Esophagus muscularis mucosa (tissue), 4 donors: ENCODE data around the gene ROBO1. TPM values are rescaled to one million over a fixed set of nuclear protein-coding genes. Genes with fewer than 3 reads are reported as not detected.

Experiments
- DNase-seq: peaks from one replicate; pipeline ENCODE4 v3.0.0-alpha.2; 2017; ENCODE audit errors: extremely low spot score
- H3K27ac ChIP-seq, 4 donors: fragments of 200-600 bp; sonication (generic); replicated peaks in 1 of 4; 1 replicate in 3 of 4; 2 replicates in 1 of 4; pipeline ENCODE4 v1.5.1; 2016 to 2019; ENCODE audit warnings: mild to moderate bottlenecking in 1 of 4
- H3K27me3 ChIP-seq, 4 donors: fragments of 200-600 bp; sonication (generic); one replicate each; pipeline versions ENCODE4 v1.5.1 to v1.6.0; 2016 to 2019
- H3K36me3 ChIP-seq, 4 donors: fragments of 200-600 bp; sonication (generic); one replicate each; pipeline ENCODE4 v1.5.1; 2016 to 2019
- H3K4me1 ChIP-seq, 4 donors: fragments of 200-600 bp; sonication (generic); one replicate each; pipeline ENCODE4 v1.5.1; 2016 to 2019
- H3K4me3 ChIP-seq, 4 donors: fragments of 200-600 bp; sonication (generic); 1 replicate in 2 of 4; 2 replicates in 2 of 4; pipeline ENCODE4 v1.5.1; 2016 to 2019; ENCODE audit warnings: mild to moderate bottlenecking in 4 of 4, moderate library complexity in 1 of 4
- H3K9me3 ChIP-seq, 4 donors: fragments of 200-600 bp; sonication (generic); 1 replicate in 3 of 4; 2 replicates in 1 of 4; pipeline ENCODE4 v1.5.1; 2016 to 2019
- CTCF ChIP-seq, 3 experiments: fragments of 200-600 bp in 2 of 3; fragments of 450-650 bp in 1 of 3; sonication (generic) in 2 of 3; IDR thresholded peaks; one replicate each; pipeline ENCODE4 v1.5.1; 2017 to 2019; ENCODE audit warnings: antibody characterized with exemption in 3 of 3, mild to moderate bottlenecking in 2 of 3, moderate library complexity in 1 of 3
- EP300 ChIP-seq: sonication (generic); formaldehyde crosslinking; IDR thresholded peaks from one replicate; pipeline ENCODE4 v1.6.1; 2017; ENCODE audit warnings: antibody characterized with exemption
- POLR2A ChIP-seq: fragments of 450-650 bp; IDR thresholded peaks from one replicate; pipeline ENCODE4 v1.6.1; 2017; ENCODE audit warnings: antibody characterized with exemption, moderate library complexity, mild to moderate bottlenecking, low read depth
- POLR2AphosphoS5 ChIP-seq, 2 donors: sonication (generic); formaldehyde crosslinking; IDR thresholded peaks; one replicate each; pipeline ENCODE4 v1.6.1; 2017; ENCODE audit warnings: antibody characterized with exemption in 2 of 2
- WGBS: methylation state at CpG from one replicate; pipeline ENCODE4 v1.1.5; 2018; 5-methylcytosine and 5-hydroxymethylcytosine counted together
- intact Hi-C: fragments of 100-400 bp; cut with DNase I; formaldehyde crosslinking; loops from one replicate; pipeline ENCODE4 v1.15.1; 2023
- total RNA-seq, 4 donors: library from RNA; depleted of rRNA; stranded (reverse); fragments of >200 nt; gene quantifications; one replicate each; pipeline versions ENCODE4 v1.1.0 to v1.2.1, GENCODE V29; 2016

Gene ROBO1
- total RNA-seq, 4 donors from 2014 or later, result 9.6 to 14.2 (median 12.6) TPM

GRCh38 chr3:78644847-78645246 lies 1123.0 kb downstream of the ROBO1 start:
- Histone ChIP-seq H3K27me3 (no peaks in the 10 kb centered on the region), H3K9me3 (no peaks in the 10 kb centered on the region), H3K36me3 (no peaks in the 10 kb centered on the region), H3K4me3 (no peak overlapping the region), H3K27ac (no peak overlapping the region), H3K4me1 (peaks cover 0 to 4% (median 2%) of the 10 kb centered on the region in 4 donors)
- DNase-seq, result no peak
- intact Hi-C loops, result loop anchor here (10.0 kb wide), 1 partner anchor 1610 kb away; no protein-coding TSS in a partner anchor
- TF ChIP-seq POLR2AphosphoS5 (IDR thresholded peaks at IDR 0.05) (no peak), EP300 (no peak), CTCF (IDR thresholded peaks at IDR 0.05) (no peak), POLR2A (no peak)
- WGBS, result 50% methylated on average over 1 of the region's 1 CpG

GRCh38 chr3:78642226-78643035 lies 1125.4 kb downstream of the ROBO1 start:
- no peaks in the 10 kb centered on the region for H3K27me3 ChIP-seq
- no peak for DNase-seq
- H3K4me3 ChIP-seq, result no peak overlapping the region
- no peak overlapping the region for H3K27ac ChIP-seq
- TF ChIP-seq EP300 (no peak), POLR2A (no peak), CTCF (IDR thresholded peaks at IDR 0.05) (no peak), POLR2AphosphoS5 (IDR thresholded peaks at IDR 0.05) (no peak)
- H3K9me3 ChIP-seq, result no peaks in the 10 kb centered on the region
- intact Hi-C loops, result loop anchor here (10.0 kb wide), 1 partner anchor 1608 kb away; no protein-coding TSS in a partner anchor
- H3K36me3 ChIP-seq, result peaks cover 0 to 3% (median 0%) of the 10 kb centered on the region in 4 donors
- 52% methylated on average over 3 of the region's 3 CpGs for WGBS
- peaks cover 0 to 4% (median under 1%) of the 10 kb centered on the region in 4 donors for H3K4me1 ChIP-seq

GRCh38 chr3:78641703-78642102 lies 1126.1 kb downstream of the ROBO1 start:
- 82% methylated on average over 2 of the region's 2 CpGs for WGBS
- Histone ChIP-seq H3K4me3 (no peak overlapping the region), H3K36me3 (peaks cover 0 to 3% (median 0%) of the 10 kb centered on the region in 4 donors), H3K27me3 (no peaks in the 10 kb centered on the region), H3K27ac (no peak overlapping the region), H3K4me1 (peaks cover 0 to 4% (median 0%) of the 10 kb centered on the region in 4 donors), H3K9me3 (no peaks in the 10 kb centered on the region)
- TF ChIP-seq POLR2A (no peak), POLR2AphosphoS5 (IDR thresholded peaks at IDR 0.05) (no peak), EP300 (no peak), CTCF (IDR thresholded peaks at IDR 0.05) (no peak)
- intact Hi-C loops, result loop anchor here (10.0 kb wide), 1 partner anchor 1607 kb away; no protein-coding TSS in a partner anchor
- no peak for DNase-seq

- TF ChIP-seq EP300, result no peak
- TF ChIP-seq POLR2AphosphoS5 (IDR thresholded peaks at IDR 0.05), result no peak
- no peak for TF ChIP-seq POLR2A
- no peak for TF ChIP-seq CTCF (IDR thresholded peaks at IDR 0.05)
- WGBS, result 38% methylated on average over 3 of the region's 3 CpGs
- no peaks in the 10 kb centered on the region for H3K9me3 ChIP-seq
Measured at GRCh38 chr3:78634316-78634715, 1133.5 kb downstream of the ROBO1 start.

More at GRCh38 chr3:78634316-78634715, 1133.5 kb downstream of the ROBO1 start:
- intact Hi-C loops, result no loop called here
- no peak for DNase-seq
- Histone ChIP-seq H3K36me3 (peaks cover 0 to 3% (median 0%) of the 10 kb centered on the region in 4 donors), H3K27ac (no peak overlapping the region), H3K27me3 (no peaks in the 10 kb centered on the region), H3K4me1 (no peaks in the 10 kb centered on the region), H3K4me3 (no peak overlapping the region)
